Stimulated activated CD8-positive, alpha-beta memory T cell treated with anti-CD3 and anti-CD28 coated beads, Interleukin-15, amount 100 ng/mL, for 4 hours (primary cell): ENCODE results near the gene SYNJ1.
"Not testable (repeated sequence)": the region's sequence is repeated elsewhere in the genome, so short reads cannot be mapped to it uniquely, and the experiment has no call there.

ENCODE experiments used
- DNase-seq, 2 donors: peaks; one replicate each; pipeline ENCODE4 v3.0.0-alpha.2; 2020; ENCODE audit warnings: low read depth in 2 of 2

SYNJ1 gene

DNA sequence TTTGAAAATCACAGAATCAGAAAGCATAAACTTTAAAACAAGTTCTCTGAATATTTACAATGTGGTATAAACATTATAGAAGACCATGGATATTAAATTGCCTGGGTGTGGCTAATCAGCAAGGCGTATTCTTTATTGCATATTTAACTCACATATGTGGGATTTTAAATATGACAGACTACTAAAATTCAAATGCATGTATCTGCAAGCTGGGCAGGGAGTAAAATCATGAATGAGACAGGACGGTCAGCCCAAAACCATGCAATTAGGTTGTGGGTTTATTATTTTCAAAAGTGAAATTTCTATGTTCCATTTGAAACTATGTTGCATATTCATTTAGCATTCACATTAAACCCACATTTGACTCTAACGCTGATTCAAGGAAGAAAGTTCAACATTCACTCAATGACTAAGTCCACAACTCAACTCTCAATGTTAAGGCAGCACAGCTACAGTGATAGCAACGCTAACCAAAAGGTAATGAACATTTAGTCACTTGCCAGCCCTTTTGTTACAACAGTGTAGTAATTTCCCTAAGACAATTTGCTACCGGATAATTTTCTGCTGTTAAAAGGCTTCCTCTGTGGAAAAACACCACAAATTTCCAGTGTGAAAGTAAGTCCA is 6.3 kb upstream of the SYNJ1 start:
- no peak for DNase-seq

DNA sequence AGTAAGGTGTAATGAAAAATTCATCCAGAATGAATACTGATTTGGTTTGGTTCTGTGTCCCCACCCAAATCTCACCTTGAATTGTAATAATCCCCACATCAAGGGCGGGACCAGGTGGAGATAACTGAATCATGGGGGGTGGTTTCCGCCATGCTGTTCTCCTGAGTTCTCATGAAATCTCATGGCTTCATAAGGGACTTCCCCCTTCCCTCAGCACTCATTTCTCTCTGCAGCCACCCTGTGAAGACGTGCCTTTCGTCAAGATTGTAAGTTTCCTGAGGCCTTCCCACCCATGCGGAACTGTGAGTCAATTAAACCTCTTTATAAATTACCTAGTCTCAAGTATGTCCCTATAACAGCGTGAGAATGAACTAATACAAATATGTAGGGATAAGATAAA is 5.5 kb upstream of the SYNJ1 start:
- DNase-seq: no peak

DNA sequence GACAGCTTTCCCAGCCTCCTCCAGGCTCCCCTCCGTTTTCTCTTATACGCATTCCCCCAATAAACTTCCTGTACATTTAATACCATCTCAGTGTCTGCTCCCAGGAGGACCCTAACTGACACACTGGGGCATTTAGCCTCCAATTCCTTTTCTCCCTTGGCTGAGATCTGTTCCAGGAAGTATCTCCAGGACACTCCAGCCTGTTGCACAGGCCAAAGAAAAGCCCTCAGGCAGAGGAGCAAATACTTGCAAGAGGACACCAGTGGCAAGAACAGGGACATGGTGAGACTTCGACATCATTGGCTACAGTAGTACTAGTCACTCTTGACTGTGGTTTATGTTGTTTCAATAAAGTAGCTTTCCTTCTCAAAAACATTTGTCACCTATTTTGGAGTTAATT is 4.7 kb upstream of the SYNJ1 start:
- no peak for DNase-seq

DNA sequence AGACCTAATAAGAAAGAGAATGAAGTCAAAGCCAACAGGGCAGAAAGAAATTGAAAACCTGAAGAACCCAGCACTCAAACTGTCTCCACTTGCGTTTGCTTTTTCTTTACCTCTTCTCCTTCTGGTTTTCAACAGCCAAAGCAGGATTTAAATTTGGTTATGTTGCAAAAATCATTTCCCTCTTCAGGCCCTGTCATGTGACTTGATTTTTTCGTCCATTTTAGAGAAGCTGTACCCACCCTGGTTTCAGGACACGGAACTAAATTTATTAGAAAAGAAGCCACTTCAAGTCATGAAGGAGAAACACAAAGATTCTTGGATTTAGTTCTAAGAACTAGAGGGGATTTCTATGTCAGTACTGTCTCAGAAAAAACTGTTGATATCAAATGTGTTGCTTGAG is 1.0 kb upstream of the SYNJ1 start:
- DNase-seq: no peak

DNA sequence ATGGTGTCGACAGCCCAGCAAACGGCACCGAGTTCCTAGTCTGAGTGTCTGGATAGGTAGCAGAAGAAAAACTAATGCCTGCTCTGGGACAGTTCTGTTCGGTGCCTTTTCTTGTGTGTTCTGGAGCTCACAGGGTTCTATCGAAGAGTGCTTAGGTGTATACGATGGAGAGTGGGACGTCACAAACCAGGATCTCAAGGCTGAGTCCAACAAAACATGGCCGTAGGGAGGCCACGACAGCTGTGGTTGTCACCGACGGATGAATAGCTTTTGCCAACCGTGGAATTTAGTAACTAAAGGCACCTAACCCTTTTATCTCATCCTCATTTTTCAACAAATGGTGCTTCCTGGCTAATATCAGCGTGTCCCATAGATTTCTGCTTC is 635 bp upstream of the SYNJ1 start:
- DNase-seq: no peak

DNA sequence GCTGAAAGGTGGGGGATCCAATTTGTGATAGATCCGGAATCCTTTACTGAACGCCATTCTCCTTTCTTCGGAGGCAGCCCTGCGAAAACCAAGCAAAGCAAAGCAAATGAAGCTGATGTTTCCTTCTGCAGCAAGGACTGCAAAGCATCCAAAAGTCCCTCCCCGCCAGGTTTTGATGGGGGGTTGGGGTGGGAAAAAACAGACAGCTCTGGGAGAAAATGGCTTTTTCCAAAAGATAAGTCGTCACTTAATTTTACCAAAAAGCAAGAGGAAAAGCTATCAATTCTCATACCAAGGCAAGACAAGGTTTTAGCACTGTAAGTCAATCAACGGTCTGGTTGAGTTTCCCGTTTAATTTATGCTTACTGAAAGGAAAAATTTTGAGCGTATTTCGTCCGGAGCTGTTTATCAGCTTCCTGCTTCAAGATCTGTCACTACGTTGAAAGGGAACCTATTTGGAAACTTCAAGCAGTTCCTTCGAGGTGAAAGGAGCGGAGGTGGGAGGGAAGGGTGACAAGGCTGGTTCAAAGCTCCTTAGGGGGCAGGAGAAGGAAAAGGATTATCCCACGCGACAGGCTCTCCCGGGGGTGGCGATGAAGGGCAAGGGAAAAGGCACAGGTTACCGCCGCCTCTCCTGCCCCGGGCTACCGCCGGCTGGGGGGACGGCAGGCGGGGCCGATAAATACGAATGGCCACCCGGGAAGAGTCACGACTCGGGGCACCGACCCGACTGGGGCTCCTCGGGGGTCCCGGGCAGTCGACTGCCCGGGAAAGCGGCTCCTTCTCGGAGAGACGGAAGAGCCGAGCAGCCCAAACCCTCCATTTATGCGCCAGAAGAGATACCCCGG is 750 bp downstream of the SYNJ1 start:
- no peak for DNase-seq

DNA sequence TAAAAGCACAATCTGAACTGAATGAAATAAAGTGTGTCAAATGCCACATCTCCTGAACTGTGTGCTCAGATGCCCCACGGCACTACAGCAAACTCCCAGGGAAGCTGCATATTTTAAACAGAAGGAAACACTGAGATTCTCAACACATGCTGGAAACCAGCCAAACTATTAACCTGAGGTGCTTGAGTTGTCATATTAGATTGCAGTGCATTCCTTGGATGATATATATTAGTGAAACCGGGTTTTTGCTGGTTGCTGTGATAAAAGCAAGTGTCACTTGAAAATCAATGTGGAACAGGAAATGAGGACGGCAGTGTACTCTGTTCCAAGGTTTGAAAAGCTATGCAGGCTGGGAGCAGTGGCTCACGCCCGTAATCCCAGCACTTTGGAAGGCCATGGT is 8.7 kb downstream of the SYNJ1 start:
- no peak for DNase-seq

DNA sequence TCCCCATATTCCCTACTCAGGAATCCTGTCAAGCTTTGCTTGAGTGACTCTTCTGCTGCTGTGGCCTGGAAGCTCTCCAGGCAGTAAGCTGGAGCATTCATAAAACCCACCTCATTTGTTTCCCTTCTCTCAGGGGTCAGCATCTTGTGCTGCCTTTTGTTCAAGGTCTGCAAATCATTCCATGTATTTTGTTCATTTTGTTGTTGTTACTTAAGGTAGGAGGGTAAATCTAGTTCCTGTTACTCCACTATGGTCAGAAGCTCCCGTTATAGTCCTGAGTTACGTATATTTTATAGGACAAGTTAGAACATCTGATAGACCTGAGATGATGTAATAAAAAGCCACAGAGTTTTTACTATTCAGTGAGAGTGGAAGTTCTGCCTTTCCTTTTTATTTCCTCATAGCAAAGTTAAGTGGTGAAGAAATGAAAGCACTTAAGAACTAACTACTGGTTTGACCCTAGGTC is 9.9 kb downstream of the SYNJ1 start:
- DNase-seq: no peak

DNA sequence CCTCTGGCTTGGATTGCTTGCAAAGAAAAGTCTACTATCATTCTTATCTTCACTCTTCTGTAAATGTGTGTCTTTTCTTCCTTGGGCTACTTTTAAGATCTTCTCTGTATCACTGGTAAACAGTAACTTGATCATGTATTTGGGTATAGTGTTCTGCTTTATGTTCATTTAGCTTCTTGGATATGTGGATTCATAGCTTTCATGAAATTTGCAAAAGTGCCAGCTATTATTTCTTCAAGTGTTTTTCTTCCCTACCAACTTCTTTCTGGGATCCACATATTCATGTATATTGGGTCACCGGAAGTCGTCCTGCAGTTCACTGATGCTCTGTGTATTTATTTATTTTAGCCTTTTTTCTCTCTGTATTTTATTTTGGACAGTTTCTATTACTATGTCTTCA is 11.3 kb downstream of the SYNJ1 start:
- DNase-seq: no peak

DNA sequence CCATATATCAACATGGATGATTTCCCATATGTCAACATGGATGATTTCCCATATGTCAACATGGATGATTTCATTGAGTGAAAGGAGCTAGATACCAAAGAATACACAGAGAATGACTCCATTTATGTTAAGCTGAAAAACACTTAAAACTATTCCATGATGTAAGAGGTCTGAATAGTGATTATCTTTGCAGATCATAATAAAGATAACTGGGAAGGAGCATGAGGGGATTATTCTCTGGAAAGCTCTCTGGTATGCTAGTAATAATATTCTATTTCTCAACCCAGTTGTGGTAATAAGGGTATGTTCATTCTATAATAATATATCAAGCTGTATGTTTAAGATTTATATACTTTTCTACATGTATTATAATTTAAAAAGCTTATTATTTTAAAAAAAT is 14.1 kb downstream of the SYNJ1 start:
- no peak for DNase-seq

DNA sequence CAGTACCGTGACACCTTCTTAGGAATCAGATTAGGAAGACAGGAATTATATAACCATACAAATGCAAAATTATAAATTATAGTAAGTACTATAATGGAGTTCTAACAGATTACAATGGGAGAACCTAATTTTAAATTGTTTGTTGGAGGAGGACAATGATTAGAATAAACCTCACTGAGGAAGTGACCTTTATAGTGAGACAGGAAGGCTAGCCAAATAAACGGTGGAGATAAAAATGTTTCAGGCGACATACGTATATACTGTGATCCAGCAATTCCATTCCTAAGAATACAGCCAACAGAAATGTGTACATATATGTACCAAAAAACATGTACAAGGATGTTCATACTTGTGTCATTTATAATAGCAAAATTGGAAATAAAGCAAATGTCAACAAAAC is 15.2 kb downstream of the SYNJ1 start:
- no peak for DNase-seq

DNA sequence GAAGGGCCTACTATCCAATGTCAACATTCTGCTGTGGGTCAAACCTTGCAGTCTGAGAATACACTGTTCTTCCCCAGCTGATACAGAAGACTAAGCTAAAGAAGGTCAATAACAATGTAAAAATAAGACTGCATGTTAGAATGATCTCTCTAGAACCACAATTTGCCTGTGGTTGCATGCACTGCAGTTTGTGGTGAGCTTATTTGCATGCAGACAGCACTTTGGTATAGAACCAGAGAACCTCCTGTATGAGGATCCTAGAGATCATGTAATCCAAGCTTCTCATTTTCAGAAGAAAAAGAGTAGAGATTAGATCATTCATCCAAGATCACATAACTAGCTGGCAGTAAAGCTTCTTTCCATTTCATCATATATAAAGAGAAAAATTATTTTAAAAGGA is 15.8 kb downstream of the SYNJ1 start:
- DNase-seq: no peak

DNA sequence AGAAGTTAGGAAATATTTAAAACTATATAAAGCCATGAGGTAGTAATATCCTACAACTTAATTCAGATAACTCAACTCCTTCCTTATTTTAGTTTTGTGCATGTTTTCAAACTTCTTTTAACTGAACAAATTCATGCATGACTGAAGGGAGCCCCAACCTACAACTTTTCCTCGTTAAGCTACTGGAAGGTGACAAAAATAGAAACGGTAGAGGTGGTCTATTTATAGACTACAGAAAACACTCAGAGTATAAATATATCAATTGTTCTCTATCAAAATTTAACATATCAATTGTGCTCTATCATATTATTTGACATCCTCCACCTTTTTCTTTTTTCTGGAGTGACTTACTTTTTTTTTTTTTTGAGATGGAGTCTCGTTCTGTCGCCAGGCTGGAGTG is 16.8 kb downstream of the SYNJ1 start:
- DNase-seq: no peak

DNA sequence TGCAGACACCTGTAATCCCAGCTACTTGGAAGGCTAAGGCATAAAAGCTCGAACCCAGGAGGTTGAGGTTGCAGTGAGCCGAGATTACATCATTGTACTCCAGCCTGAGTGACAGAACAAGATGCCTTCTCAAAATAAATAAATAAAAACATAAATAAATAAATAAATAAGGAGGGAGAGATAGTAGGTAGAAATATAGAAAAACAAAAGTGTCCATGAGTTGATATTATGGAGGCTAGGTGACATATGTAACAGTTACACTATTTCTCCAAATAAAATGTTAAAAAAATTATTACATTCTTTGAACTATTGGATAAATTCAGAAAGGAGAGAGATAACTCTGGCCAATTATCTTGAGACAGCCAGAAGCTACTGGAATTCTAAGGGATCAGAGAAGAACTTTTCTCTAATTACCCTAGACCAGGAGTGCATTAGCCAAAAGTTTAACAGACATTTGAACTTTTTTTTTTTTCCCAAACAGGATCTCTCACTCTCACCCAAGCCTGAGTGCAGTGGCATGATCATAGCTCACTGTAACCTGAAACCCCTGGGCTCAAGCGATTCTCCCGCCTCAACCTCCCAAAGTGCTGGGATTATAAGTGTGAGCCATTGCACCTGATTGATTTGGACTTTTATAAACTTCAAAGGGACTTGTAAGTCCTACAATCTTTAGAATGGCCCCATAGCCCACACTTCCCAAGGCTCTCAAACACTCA is 17.6 kb downstream of the SYNJ1 start:
- no peak for DNase-seq

DNA sequence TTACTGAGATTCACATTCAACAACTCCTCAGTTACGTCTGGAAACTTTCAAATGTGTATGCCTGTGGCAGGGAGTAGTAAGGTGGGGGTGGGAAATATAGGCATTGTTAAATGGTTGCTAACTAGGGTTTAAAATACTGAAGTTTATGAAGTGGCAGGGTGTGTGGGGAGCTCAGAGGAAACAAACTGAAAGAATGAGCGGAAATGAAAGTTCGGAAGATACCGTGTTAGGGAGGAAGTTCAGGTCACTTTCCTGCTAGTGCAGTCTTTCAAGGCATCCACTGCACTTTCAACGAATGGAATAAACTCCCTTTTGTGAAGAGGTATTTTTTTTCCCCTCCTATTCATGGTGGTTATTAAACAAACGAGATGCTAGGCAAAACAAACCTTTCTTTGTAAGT is 19.7 kb downstream of the SYNJ1 start:
- no peak for DNase-seq

DNA sequence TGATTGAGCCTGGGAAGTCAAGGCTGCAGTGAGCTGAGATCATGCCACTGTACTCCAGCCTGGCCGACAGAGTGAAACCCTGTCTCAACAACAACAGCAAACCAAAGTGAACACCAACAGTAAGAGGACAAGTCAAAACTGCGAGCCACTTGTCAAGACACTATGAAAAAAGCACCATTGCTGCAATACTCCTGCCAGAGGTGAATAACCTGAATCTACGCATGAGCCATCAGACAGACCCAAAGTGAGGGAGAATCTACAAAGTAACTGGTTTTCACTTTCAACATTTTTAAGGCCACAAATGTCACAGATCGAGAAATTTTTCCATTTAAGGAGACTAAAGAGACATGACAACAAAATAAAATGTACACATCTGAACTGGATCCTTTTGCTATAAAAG is 21.9 kb downstream of the SYNJ1 start:
- DNase-seq: no peak

DNA sequence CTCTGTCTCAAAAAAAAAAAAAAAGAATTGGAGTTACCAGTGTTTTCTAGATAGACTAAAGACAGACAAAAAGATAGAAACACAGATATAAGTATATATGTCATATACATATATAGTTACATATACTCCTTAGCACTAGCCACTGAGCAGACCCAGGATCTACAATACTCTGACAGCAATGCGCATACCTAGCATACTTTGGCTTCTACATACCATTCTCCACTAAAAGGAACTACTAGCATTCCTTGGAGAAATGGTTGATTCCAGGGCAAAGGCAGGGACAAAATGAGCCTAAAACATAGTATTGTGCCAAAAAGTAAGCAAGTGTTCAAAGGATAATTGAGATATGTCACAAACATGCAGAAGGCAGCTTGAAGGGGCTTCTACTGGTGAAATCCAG is 22.7 kb downstream of the SYNJ1 start:
- DNase-seq: no peak

DNA sequence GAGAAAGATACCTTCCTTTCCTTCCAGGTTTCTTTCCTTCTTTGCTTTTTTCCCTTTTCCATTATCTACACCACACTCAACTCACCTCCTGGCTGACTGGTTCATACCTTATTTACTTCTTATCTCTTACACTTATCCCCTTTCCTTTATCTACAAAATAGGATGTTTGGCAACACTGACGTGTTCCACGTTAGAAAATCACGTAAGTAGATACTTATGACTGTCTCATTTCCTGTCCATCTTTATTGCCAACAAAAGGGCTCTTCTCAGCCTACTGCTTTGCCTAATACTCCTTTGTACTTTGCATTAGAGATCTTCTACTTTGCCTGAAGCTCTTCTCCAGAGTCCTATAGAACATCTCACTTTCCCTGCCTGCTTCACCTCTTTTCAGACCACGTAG is 25.1 kb downstream of the SYNJ1 start:
- DNase-seq: no peak

DNA sequence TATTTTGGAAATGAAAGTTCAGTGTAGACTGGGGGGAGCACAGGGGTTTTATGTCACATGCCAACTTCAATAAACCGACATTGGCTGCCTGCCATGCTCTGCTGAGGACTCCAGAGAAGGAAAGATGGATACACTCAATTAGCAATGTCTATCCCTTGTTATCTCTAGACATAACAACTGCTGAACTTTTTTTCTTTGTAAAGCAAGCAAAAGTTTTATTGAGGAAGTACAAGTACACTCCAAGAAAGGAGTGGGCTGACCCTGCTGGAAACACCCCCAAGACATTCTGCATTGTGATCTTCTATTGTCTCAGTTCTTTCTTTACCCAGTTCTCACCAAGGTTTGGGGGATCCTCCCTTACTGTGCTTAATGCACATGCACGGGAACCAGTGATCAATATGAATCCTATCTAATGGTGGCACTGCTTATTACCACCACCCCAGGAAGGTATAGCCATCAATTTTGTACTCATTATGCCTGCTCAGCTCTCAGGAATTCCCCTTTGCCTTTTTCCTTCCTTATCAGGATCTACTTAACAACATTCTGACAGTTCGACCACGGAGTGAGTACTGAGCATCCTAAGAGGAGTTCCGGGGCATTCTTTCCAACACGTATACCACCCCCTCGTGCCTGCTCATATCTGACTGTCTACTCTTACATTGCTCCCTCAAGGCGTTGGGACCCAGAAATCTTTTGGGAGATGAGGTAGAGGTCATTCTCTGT is 28.7 kb downstream of the SYNJ1 start:
- DNase-seq: no peak

DNA sequence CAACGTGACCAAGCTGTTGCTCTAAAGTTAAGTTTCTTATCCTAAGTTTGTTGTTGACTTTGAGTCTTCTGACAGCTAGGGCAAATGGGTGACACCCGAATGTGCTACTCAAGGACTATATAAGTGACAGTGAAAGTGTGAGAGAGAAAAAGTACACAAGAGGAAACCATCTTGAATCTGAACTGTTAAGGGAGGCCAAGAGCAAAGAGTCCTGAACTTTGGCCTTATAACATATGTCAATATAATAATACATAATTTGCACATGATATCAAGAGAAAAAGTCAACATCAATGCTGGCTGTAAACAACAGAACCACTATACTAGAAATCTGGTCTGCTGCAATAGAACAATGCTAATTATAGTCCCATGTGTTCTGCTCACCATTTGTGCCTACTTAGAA is 29.5 kb downstream of the SYNJ1 start:
- no peak for DNase-seq

DNA sequence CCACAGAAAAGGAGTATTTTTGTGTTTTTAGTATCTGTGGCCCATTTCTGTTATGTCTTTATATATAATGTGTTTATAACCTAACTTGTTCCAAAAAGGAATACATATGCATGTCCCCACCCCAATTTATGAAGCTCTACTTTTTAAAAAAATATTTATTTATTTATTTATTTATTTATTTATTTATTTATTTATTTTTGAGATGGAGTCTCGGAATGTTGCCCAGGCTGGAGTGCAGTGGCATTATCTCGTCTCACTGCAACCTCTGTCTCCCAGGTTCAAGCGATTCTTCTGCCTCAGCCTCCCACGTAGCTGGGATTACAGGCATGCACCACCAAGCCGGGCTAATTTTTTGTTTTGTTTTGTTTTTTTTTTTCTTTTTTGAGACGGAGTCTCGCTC is 32.3 kb downstream of the SYNJ1 start:
- DNase-seq: not testable (repeated sequence)

DNA sequence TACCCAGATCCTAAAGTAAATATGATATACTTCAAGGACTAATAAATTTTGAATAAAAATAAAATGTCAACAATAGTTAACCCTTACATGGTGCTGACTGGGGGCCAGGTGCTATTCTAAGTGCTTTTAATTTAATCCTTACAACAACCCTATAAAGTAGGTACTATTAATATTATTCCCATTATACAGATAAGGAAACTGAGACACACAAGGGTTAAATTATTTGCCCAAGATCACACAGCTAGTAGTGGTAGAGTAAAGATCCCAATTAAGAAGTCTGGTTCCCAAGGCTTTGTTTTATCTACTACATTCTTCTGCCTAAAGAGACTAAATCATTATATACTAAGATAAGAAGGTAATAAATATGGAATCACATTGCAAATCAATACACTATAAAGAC is 34.2 kb downstream of the SYNJ1 start:
- DNase-seq: no peak
